AG04450 (cell line): ENCODE measurements around the gene TDRD10. TPM values are rescaled to one million over a fixed set of nuclear protein-coding genes. Genes with fewer than 3 reads are reported as not detected.

Experiments
- CTCF ChIA-PET: fragments of 300-600, 350-600 bp; formaldehyde crosslinking; extraction: SDS; loops from one replicate; lab custom pipeline; 2022; ENCODE audit warnings: antibody characterized with exemption, inconsistent platforms; lab: Charles Lee
- POLR2A ChIA-PET: fragments of 350-600 bp; formaldehyde crosslinking; extraction: SDS; loops from one replicate; lab custom pipeline; 2021; ENCODE audit warnings: antibody characterized with exemption, inconsistent platforms; lab: Yijun Ruan, JAX
- DNase-seq: peaks from one replicate; pipeline ENCODE4 v3.0.0-alpha.2; 2011; ENCODE audit warnings: low read depth, low spot score
- H3K27ac ChIP-seq: one replicate; pipeline ENCODE4 v1.5.1; 2012; ENCODE audit warnings: low read depth, low read length, control low read depth
- H3K27me3 ChIP-seq: one replicate; pipeline ENCODE4 v1.6.0; 2012; ENCODE audit warnings: low read length; ENCODE audit not compliant: control insufficient read depth, insufficient read depth
- H3K4me3 ChIP-seq: 2 replicates; pipeline ENCODE4 v1.5.1; 2011; ENCODE audit warnings: mild to moderate bottlenecking, low read depth, low read length, control low read depth
- H3K9me3 ChIP-seq: 2 replicates; pipeline ENCODE4 v1.5.1; 2012; ENCODE audit warnings: low read length; ENCODE audit not compliant: control insufficient read depth, insufficient read depth
- polyA plus RNA-seq: library from polyadenylated mRNA; depleted of rRNA; stranded (reverse); fragments of >200 nt; gene quantifications from 2 replicates; pipeline ENCODE4 v1.2.3, GENCODE V29; 2011
- TF ChIP-seq, protein P1 (sequence below): IDR thresholded peaks from 2 replicates; pipeline ENCODE4 v1.5.1; 2011; ENCODE audit warnings: low read depth, low read length, control low read depth, inconsistent platforms

TDRD10 gene
- polyA plus RNA-seq, 1 experiment: not detected

DNA sequence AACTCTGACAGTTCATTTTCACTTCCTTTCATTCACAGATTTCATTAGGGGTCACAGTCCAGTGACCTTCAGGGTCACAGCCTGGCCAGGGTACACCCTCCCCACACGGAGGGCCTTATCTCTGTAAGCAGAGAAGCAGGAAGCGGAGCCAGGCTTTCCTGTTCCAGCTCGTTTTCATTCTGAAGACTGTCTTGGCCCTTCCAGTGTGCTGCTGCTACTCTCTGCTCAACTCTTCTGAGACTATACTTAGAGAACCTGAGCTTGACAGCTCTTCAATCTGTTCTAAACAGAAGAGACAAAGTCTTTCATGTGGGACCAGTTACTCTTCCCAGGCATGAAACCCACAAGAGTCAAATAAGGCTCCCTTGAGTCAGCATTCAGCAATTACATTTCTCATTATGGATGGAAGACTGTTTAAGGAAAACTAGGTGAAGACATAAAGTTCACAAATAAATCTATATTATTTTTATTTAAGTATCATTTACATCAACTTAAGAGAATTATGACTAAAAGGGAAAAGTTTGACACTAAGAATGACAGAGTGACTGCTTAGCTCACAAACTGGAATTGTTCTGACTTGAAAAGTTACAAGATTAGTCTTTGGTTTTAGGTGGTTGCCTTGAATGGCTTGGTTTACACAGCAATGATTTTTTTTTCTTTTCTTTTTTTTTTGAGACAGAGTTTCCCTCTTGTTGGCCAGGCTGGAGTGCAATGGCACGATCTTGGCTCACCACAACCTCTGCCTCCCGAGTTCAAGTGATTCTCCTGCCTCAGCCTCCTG, 4.8 kb upstream of the TDRD10 start:
- Histone ChIP-seq H3K27ac (no peak overlapping the region), H3K4me3 (no peak overlapping the region), H3K9me3 (no peaks in the 10 kb centered on the region; the same call in 1 of the 2 replicates), H3K27me3 (peaks cover 68% of the 10 kb centered on the region)
- TF ChIP-seq, protein P1, sequence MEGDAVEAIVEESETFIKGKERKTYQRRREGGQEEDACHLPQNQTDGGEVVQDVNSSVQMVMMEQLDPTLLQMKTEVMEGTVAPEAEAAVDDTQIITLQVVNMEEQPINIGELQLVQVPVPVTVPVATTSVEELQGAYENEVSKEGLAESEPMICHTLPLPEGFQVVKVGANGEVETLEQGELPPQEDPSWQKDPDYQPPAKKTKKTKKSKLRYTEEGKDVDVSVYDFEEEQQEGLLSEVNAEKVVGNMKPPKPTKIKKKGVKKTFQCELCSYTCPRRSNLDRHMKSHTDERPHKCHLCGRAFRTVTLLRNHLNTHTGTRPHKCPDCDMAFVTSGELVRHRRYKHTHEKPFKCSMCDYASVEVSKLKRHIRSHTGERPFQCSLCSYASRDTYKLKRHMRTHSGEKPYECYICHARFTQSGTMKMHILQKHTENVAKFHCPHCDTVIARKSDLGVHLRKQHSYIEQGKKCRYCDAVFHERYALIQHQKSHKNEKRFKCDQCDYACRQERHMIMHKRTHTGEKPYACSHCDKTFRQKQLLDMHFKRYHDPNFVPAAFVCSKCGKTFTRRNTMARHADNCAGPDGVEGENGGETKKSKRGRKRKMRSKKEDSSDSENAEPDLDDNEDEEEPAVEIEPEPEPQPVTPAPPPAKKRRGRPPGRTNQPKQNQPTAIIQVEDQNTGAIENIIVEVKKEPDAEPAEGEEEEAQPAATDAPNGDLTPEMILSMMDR: no peak
- ChIA-PET CTCF (interaction anchor here (0.7 kb wide), 1 partner anchor 65 kb away, joined by 3 read pairs; no protein-coding TSS in a partner anchor), POLR2A (no interaction called here)
- DNase-seq: no peak

DNA sequence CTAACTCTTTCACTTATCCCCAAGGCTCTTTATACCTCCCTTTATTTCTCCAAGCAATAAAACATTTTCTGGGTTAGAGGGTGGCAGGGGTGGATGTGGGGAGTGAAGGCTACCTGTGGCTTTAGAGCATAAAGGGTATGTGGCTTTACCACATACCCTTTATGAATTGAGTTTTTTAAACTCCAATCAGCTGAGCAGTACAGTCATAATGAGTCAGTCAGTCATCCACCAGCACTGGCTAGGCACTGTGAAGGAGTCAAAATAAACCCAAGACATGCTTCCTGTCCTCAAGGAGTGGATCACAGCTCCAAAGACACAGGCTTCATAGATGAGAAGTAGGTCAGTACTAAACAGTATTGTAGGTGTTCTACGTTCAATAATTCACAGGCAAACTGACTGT, 2.6 kb upstream of the TDRD10 start:
- POLR2A ChIA-PET: no interaction called here
- Histone ChIP-seq H3K9me3 (peaks cover 9% of the 10 kb centered on the region), H3K27me3 (peaks cover 73% of the 10 kb centered on the region), H3K4me3 (no peak overlapping the region), H3K27ac (no peak overlapping the region)
- no peak for DNase-seq
- TF ChIP-seq, protein P1: no peak
- CTCF ChIA-PET: no interaction called here

DNA sequence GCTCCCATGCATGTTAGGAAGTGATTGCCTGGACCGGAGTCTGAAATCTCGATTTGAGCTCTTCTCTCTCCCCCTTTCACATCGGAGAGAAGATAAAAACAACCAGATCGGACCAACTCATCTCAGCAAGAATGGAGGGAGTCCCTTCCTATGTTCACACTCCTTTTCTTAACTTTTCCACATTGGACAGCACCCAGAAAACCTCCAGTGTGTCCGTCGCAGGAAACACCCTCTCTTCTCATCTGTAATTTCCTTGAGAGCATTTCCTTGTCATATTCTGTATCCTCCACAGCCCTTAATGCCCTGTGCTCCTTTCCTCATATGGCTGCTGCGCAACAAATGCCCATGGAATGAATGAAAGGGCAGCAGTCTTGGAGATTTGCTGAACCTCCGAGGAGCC, 1.5 kb upstream of the TDRD10 start:
- H3K27ac ChIP-seq: no peak overlapping the region
- H3K9me3 ChIP-seq: peaks cover 9% of the 10 kb centered on the region
- CTCF ChIA-PET: no interaction called here
- POLR2A ChIA-PET: no interaction called here
- DNase-seq: no peak
- no peak overlapping the region for H3K4me3 ChIP-seq
- H3K27me3 ChIP-seq: peaks cover 73% of the 10 kb centered on the region
- TF ChIP-seq, protein P1: no peak

DNA sequence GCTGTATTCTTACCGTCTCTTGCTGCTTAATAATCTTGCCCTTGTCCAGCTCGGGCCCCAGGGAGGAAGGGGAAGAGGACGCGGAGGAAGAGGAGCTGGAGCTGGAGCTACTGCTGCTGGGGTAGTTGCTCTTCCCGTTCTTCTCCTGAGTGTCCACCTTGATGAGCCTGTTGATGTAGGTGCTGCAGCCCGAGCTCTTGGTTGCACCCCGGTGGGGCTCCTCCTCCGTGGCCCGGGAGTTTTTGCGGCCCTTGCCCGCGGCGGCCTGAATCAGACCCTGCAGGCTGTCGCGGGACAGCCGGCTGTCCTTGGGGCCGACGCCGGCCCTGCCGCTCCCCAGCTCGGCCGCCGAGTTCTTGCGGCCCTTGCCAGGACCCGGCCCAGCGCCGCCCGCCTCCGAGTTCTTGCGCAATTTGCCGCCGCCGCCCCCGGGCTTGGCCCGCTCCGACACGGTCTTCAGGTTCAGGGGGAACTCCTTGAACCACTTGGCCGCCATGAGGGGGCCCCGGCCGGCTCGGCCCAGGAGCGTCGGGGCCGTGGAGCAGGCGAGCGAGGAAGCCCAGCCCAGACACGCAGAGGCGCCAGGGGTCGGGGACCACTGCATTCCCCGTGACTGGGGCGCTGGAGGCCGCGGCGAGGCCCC, 475 bp upstream of the TDRD10 start:
- DNase-seq: no peak
- CTCF ChIA-PET: no interaction called here

More for the DNA sequence above, 475 bp upstream of the TDRD10 start:
- peaks cover 13% of the 10 kb centered on the region for H3K9me3 ChIP-seq
- H3K27ac ChIP-seq: no peak overlapping the region
- peaks cover 71% of the 10 kb centered on the region for H3K27me3 ChIP-seq
- TF ChIP-seq, protein P1: no peak
- POLR2A ChIA-PET: interaction anchor here (0.6 kb wide), 1 partner anchor 1580 kb away, joined by 7 read pairs; no protein-coding TSS in a partner anchor
- no peak overlapping the region for H3K4me3 ChIP-seq
